Calu3 (cell line): ENCODE results near the gene SRP68. TPM values are rescaled to one million over a fixed set of nuclear protein-coding genes. Genes with fewer than 3 reads are reported as not detected.
A peak's percentile ranks its signal among the peaks of the same experiment; 100 is the strongest.

Experiments used
- BruUV-seq: library from RNA; stranded (reverse); fragments of 400-500 nt; replicated peaks from 2 replicates; lab custom pipeline; 2021; lab: Mats Ljungman, UMichigan
- CTCF ChIA-PET: fragments of 300-600 bp; sonication (Branson Sonifier 250); formaldehyde crosslinking; loops from one replicate; lab custom pipeline; 2022; ENCODE audit warnings: antibody characterized with exemption; lab: Charles Lee
- DNase-seq: peaks from one replicate; pipeline ENCODE4 v3.0.0; 2022
- H3K27ac Mint-ChIP-seq: one replicate; pipeline ENCODE4 v1.8.0; 2022; ENCODE audit warnings: mixed read lengths; ENCODE audit not compliant: unreplicated experiment
- H3K27me3 Mint-ChIP-seq: one replicate; pipeline ENCODE4 v1.8.0; 2022; ENCODE audit warnings: mixed read lengths; ENCODE audit not compliant: unreplicated experiment
- H3K36me3 Mint-ChIP-seq: one replicate; pipeline ENCODE4 v1.8.0; 2022; ENCODE audit warnings: mild to moderate bottlenecking, moderate library complexity, mixed read lengths; ENCODE audit not compliant: insufficient read depth, unreplicated experiment
- H3K4me1 Mint-ChIP-seq: one replicate; pipeline ENCODE4 v1.8.0; 2022; ENCODE audit warnings: mild to moderate bottlenecking, low read depth, mixed read lengths; ENCODE audit not compliant: unreplicated experiment
- H3K4me3 Mint-ChIP-seq: one replicate; pipeline ENCODE4 v1.8.0; 2022; ENCODE audit warnings: mild to moderate bottlenecking, low read depth, moderate library complexity, mixed read lengths; ENCODE audit not compliant: unreplicated experiment
- H3K9me3 Mint-ChIP-seq: one replicate; pipeline ENCODE4 v1.8.0; 2022; ENCODE audit warnings: low read depth, mixed read lengths; ENCODE audit not compliant: unreplicated experiment
- intact Hi-C: fragments of 100-400 bp; cut with micrococcal nuclease; formaldehyde crosslinking; loops from one replicate; pipeline ENCODE4 v1.10.0; 2022; ENCODE audit not compliant: unreplicated experiment
- total RNA-seq: library from RNA; stranded (reverse); gene quantifications from 2 replicates; pipeline ENCODE4 v1.2.3, GENCODE V29; 2022
- TF ChIP-seq, protein P1 (sequence below): fragments of 200-600 bp; IDR thresholded peaks from one replicate; pipeline ENCODE4 v1.8.0; 2022; ENCODE audit warnings: antibody characterized with exemption; ENCODE audit not compliant: unreplicated experiment

SRP68 gene
- total RNA-seq, 1 experiment from 2014 or later, result 80.7 TPM

DNA sequence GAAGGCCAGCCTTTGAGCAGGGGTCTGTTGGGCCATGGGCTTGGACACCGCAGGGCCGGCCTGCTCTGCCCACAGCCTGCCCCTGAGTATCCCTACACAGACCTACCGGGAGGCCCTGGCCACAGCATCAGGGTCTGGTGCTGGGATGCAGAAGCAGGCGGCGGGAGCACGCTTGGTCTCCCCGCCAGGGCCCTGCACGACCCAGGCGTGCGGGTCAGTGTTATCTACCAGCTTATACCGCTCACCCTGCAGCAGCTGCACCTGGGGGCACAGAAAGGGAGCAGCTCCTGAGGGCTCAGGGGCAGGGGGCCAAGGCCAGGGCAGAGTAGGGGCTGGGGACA is 54.0 kb downstream of the SRP68 start:
- no peaks in the 10 kb centered on the region for H3K4me1 Mint-ChIP-seq
- no peaks in the 10 kb centered on the region for H3K9me3 Mint-ChIP-seq
- no TSS peak for BruUV-seq
- CTCF ChIA-PET, result no interaction called here
- H3K27me3 Mint-ChIP-seq, result no peaks in the 10 kb centered on the region
- H3K36me3 Mint-ChIP-seq, result peaks cover 41% of the 10 kb centered on the region
- DNase-seq, result no peak
- TF ChIP-seq, protein P1, sequence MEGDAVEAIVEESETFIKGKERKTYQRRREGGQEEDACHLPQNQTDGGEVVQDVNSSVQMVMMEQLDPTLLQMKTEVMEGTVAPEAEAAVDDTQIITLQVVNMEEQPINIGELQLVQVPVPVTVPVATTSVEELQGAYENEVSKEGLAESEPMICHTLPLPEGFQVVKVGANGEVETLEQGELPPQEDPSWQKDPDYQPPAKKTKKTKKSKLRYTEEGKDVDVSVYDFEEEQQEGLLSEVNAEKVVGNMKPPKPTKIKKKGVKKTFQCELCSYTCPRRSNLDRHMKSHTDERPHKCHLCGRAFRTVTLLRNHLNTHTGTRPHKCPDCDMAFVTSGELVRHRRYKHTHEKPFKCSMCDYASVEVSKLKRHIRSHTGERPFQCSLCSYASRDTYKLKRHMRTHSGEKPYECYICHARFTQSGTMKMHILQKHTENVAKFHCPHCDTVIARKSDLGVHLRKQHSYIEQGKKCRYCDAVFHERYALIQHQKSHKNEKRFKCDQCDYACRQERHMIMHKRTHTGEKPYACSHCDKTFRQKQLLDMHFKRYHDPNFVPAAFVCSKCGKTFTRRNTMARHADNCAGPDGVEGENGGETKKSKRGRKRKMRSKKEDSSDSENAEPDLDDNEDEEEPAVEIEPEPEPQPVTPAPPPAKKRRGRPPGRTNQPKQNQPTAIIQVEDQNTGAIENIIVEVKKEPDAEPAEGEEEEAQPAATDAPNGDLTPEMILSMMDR, result no peak
- H3K27ac Mint-ChIP-seq, result no peak overlapping the region
- H3K4me3 Mint-ChIP-seq, result no peak overlapping the region
- intact Hi-C loops, result no loop called here

DNA sequence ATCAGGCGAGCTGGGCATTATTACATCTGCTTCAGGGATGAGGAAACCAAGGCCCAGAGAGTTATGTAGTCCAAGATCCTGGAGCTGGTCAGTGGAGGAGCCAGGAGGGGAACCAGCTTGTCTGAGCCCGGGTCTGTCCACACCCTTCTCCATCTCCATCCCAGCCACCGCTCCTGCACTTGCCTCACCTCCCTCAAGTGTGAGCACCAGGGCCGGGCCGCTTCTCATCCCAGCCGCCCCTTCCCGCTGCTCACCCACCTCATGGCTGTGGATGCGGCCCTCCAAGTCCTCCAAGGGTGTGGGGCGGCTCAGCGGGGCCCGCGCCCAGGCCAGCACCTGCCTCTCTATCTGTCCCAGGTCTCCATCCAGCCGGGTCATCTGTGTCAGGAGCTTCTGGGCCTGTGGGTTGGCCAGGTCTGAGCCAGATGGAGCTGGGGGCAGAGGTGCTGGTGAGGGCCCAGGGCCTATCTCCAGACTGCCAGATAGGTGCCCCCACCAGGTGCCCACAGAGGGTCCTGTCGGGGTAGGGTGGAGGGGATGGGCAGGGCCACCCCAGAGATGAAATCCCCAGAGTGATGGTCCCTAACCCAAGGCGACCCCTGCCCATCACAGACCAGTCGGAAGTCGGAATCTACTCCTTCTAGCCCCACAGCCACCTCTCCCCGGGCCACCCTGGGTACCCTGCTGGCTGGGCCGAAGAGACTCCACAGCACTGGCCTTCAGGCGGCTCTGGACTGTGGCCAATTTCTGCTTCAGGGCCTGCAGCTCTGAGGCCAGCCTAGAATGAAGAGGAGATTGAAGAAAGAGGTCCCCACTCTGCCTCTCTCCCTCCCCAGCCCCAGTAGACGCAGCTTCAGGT is 54.6 kb downstream of the SRP68 start:
- peaks cover 36% of the 10 kb centered on the region for H3K36me3 Mint-ChIP-seq
- H3K4me1 Mint-ChIP-seq, result no peaks in the 10 kb centered on the region
- TF ChIP-seq, protein P1, result no peak
- H3K27ac Mint-ChIP-seq, result no peak overlapping the region
- H3K4me3 Mint-ChIP-seq, result no peak overlapping the region
- DNase-seq, result no peak
- intact Hi-C loops, result no loop called here
- no peaks in the 10 kb centered on the region for H3K9me3 Mint-ChIP-seq
- H3K27me3 Mint-ChIP-seq, result no peaks in the 10 kb centered on the region
- CTCF ChIA-PET, result interaction anchor here (0.6 kb wide), 2 partner anchors 13 to 89 kb away, joined by 3 read pairs; no protein-coding TSS in a partner anchor
- BruUV-seq, result no TSS peak

DNA sequence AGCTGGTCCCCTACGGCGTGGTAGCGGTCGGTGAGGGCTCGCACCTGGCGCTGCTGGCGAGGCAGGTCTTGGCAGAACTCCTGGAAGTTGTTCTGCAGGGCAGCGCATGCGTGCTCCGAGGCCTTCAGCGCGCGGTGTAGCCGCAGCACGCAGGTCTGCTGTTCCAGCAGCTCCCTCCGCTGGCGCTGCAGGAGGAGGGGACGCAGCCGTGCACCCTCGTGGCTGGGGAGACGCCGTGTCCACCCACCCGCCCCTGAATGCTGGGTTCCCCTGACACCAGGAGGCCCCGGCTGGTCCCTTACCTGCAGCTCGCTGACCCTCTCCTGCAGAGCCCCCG is 57.4 kb downstream of the SRP68 start:
- TF ChIP-seq, protein P1, result no peak
- intact Hi-C loops, result loop anchor here (1.0 kb wide), 1 partner anchor 42 kb away; no protein-coding TSS in a partner anchor
- peaks cover 58% of the 10 kb centered on the region for H3K36me3 Mint-ChIP-seq
- no peak overlapping the region for H3K4me3 Mint-ChIP-seq
- CTCF ChIA-PET, result interaction anchor here (0.5 to 1.7 kb wide), 13 partner anchors 9 to 265 kb away, joined by 3 to 14 read pairs (median 4); partner anchors contain the start of genes CDK3, EXOC7, FBF1 and SRP68
- no peak overlapping the region for H3K27ac Mint-ChIP-seq
- no peaks in the 10 kb centered on the region for H3K9me3 Mint-ChIP-seq
- no peaks in the 10 kb centered on the region for H3K27me3 Mint-ChIP-seq
- no TSS peak for BruUV-seq
- no peak for DNase-seq
- no peaks in the 10 kb centered on the region for H3K4me1 Mint-ChIP-seq

DNA sequence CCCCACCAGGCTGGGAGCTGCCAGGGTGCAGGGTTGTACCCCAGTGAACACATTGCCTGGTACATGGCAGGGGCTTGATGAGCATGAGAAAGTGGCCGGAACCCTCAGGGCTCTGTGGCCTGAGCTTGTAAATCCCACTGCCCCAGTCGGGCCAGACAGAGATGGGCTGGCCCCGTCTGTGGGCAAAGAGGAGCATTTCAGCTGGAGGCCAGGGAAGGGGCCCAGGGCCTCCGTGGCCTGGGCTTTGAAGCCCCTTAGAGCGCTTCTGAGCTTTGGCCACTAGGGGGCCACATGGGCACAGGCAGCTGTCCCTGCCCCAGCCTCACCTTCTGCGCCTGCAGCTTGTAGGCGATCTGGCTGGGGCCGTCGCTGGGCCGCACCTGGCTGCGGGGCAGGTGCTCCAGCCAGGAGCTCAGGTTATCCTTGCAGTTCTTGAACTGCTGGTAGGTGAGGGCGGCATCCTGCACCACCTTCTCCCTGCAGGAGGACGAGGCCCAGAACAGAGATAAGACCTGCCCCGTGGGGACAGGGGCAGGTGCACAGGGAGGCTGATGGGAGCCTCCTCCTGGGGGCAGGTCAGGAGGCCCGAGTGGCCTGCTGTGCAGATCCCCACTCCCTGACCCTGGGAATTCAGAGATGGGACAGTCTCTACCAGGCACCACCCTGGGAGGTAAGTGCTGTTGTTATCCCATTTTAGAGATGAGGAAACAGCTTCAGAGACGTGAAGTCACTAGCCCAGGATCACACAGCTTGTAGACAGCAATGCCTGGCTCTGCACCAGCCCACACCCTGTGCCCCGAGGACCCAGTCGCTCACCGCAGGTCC is 58.0 kb downstream of the SRP68 start:
- BruUV-seq, result no TSS peak
- DNase-seq, result peak; percentile 82
- no peak overlapping the region for H3K27ac Mint-ChIP-seq
- H3K4me3 Mint-ChIP-seq, result no peak overlapping the region
- intact Hi-C loops, result loop anchor here (1.0 kb wide), 1 partner anchor 43 kb away; no protein-coding TSS in a partner anchor
- H3K36me3 Mint-ChIP-seq, result peaks cover 58% of the 10 kb centered on the region
- no peaks in the 10 kb centered on the region for H3K9me3 Mint-ChIP-seq
- TF ChIP-seq, protein P1, result peak; percentile 97
- CTCF ChIA-PET, result interaction anchor here (0.5 to 1.7 kb wide), 16 partner anchors 10 to 265 kb away, joined by 3 to 14 read pairs (median 4); partner anchors contain the start of genes CDK3, EXOC7, FBF1 and SRP68
- H3K4me1 Mint-ChIP-seq, result no peaks in the 10 kb centered on the region
- H3K27me3 Mint-ChIP-seq, result no peaks in the 10 kb centered on the region
